Smooth muscle cell of trachea (primary cell): ENCODE results near the gene MICA. TPM values are rescaled to one million over a fixed set of nuclear protein-coding genes. Genes with fewer than 3 reads are reported as not detected.

Source experiments
- total RNA-seq: library from RNA; depleted of rRNA; stranded (reverse); fragments of >200 nt; gene quantifications from 2 replicates; pipeline ENCODE4 v1.2.1, GENCODE V29; 2014

Gene MICA
- total RNA-seq = 34.9 and 37.7 TPM in 2 replicates

GRCh38 chr6:31403283-31404060, at the start of gene MICA:
MICA (plus strand) TSS chr6:31403595; CDS start chr6:31403633, 38 bp downstream.

GRCh38 chr6:31356946-31357466, 46.4 kb upstream of the MICA start, which contains the start of gene HLA-B:
HLA-B (minus strand) TSS chr6:31357179; CDS start chr6:31357158, 21 bp downstream.

Other genes with a start within 250 kb of the MICA start
- gene CCHCR1, start 245.8 kb upstream of the MICA start, total RNA-seq = 20.2 and 22.0 TPM in 2 replicates
- gene TCF19, start 245.0 kb upstream of the MICA start, total RNA-seq = 4.5 and 23.1 TPM in 2 replicates
- gene POU5F1, start 232.9 kb upstream of the MICA start, total RNA-seq = 0.33 TPM in 1 of 2 replicates, not detected in the other
- 318 and 398 TPM in 2 replicates for gene HLA-C, start 131.5 kb upstream of the MICA start, total RNA-seq
- 301 and 427 TPM in 2 replicates for gene HLA-B, start 46.4 kb upstream of the MICA start, total RNA-seq
- 8.4 and 10.5 TPM in 2 replicates for gene MICB, start 94.5 kb downstream of the MICA start, total RNA-seq
- not detected in 2 replicates for gene MCCD1, start 125.4 kb downstream of the MICA start, total RNA-seq
- 332 and 492 TPM in 2 replicates for gene DDX39B, start 138.4 kb downstream of the MICA start, total RNA-seq
- gene ATP6V1G2, start 143.0 kb downstream of the MICA start, total RNA-seq = 5.5 and 5.7 TPM in 2 replicates
- 23.3 and 41.0 TPM in 2 replicates for gene NFKBIL1, start 144.0 kb downstream of the MICA start, total RNA-seq
- gene LTA, start 168.7 kb downstream of the MICA start, total RNA-seq = not detected in 2 replicates
- not detected in 2 replicates for gene TNF, start 172.0 kb downstream of the MICA start, total RNA-seq
- not detected in 2 replicates for gene LTB, start 178.8 kb downstream of the MICA start, total RNA-seq
- gene LST1, start 182.7 kb downstream of the MICA start, total RNA-seq = not detected in 2 replicates
- not detected in 2 replicates for gene NCR3, start 189.4 kb downstream of the MICA start, total RNA-seq
- gene AIF1, start 211.6 kb downstream of the MICA start, total RNA-seq = not detected in 2 replicates
- gene PRRC2A, start 217.1 kb downstream of the MICA start, total RNA-seq = 46.6 and 50.6 TPM in 2 replicates
- 171 and 206 TPM in 2 replicates for gene BAG6, start 249.1 kb downstream of the MICA start, total RNA-seq